HepG2 (cell line): ENCODE measurements around the gene CPM. TPM values are rescaled to one million over a fixed set of nuclear protein-coding genes. Genes with fewer than 3 reads are reported as not detected.

Experiments
- ATAC-seq: fragments of 200-7000 bp; cut with Tn5 transposase; 3 replicates; pipeline ENCODE4 v1.9.1; 2020; ENCODE audit warnings: mild to moderate bottlenecking, moderate library complexity
- BruUV-seq: library from RNA; stranded (reverse); fragments of 400-500 nt; replicated peaks from 2 replicates; lab custom pipeline; 2021; lab: Mats Ljungman, UMichigan
- CTCF ChIA-PET: fragments of 300-600 bp; formaldehyde crosslinking; extraction: SDS; loops from one replicate; lab custom pipeline; 2021; ENCODE audit warnings: low total read pairs, inconsistent platforms, low intra/inter-chr PET ratio; lab: Yijun Ruan, JAX
- POLR2A ChIA-PET: fragments of 350-600 bp; sonication (Branson Sonifier 250); formaldehyde crosslinking; loops from one replicate; lab custom pipeline; 2020; ENCODE audit warnings: antibody characterized with exemption, inconsistent platforms; lab: Yijun Ruan, JAX
- DNase-seq: peaks from one replicate; pipeline ENCODE4 v3.0.0-alpha.2; 2015; ENCODE audit warnings: low spot score
- FAIRE-seq: peaks from 3 replicates; lab custom pipeline; 2011; peaks lifted over from hg19 to GRCh38; lab: Jason Lieb, UNC
- H2AFZ ChIP-seq: one replicate; pipeline ENCODE4 v1.6.1; 2011; ENCODE audit warnings: low read length, inconsistent platforms
- H3K27ac ChIP-seq: fragments of 300-600 bp; 3 replicates; pipeline ENCODE4 v1.8.0; 2011; ENCODE audit warnings: mixed run types, mild to moderate bottlenecking, mixed read lengths, low read length, inconsistent platforms; ENCODE audit not compliant: insufficient read depth; ENCODE audit errors: extremely low read length
- H3K27me3 ChIP-seq, 2 experiments: fragments of 200-600 bp in 1 of 2; 2 replicates in 1 of 2; 3 replicates in 1 of 2; pipeline versions ENCODE4 v1.6.0 to v1.8.0; 2011; ENCODE audit warnings: low read length in 2 of 2, mild to moderate bottlenecking in 2 of 2, moderate library complexity in 2 of 2, inconsistent platforms in 1 of 2; ENCODE audit not compliant: insufficient read depth in 2 of 2, control insufficient read depth in 1 of 2
- H3K36me3 ChIP-seq, 2 experiments: fragments of 200-600 bp in 1 of 2; replicated peaks in 1 of 2; 2 replicates in 1 of 2; 3 replicates in 1 of 2; pipeline versions ENCODE4 v1.5.1 to v1.8.0; 2011; ENCODE audit warnings: low read length in 2 of 2, inconsistent platforms in 1 of 2; ENCODE audit not compliant: insufficient read depth in 2 of 2, control insufficient read depth in 1 of 2
- H3K4me1 ChIP-seq: 2 replicates; pipeline ENCODE4 v1.5.1; 2012; ENCODE audit warnings: low read length, inconsistent platforms; ENCODE audit not compliant: insufficient read depth
- H3K4me2 ChIP-seq: 2 replicates; pipeline ENCODE4 v1.6.0; 2011; ENCODE audit warnings: low read depth, low read length, inconsistent platforms
- H3K4me3 ChIP-seq, 3 experiments: fragments of 200-600 bp in 1 of 3; sonication (generic), shearing (Covaris generic) in 1 of 3; replicated peaks in 1 of 3; 2 replicates each; pipeline ENCODE4 v1.5.1; 2011 to 2016; ENCODE audit warnings: low read length in 3 of 3, inconsistent platforms in 2 of 3, low read depth in 2 of 3, mild to moderate bottlenecking in 2 of 3, control low read depth in 1 of 3, mixed read lengths in 1 of 3; ENCODE audit not compliant: insufficient read depth in 1 of 3
- H3K79me2 ChIP-seq: one replicate; pipeline ENCODE4 v1.6.1; 2011; ENCODE audit warnings: low read length, inconsistent platforms; ENCODE audit not compliant: insufficient read depth
- H3K9ac ChIP-seq: 2 replicates; pipeline ENCODE4 v1.6.0; 2011; ENCODE audit warnings: mild to moderate bottlenecking, low read depth, low read length, inconsistent platforms; ENCODE audit not compliant: insufficient read depth
- H3K9me3 ChIP-seq: 2 replicates; pipeline ENCODE4 v1.5.1; 2012; ENCODE audit warnings: mild to moderate bottlenecking, low read length
- H4K20me1 ChIP-seq: 2 replicates; pipeline ENCODE4 v1.6.0; 2011; ENCODE audit warnings: inconsistent platforms, mild to moderate bottlenecking, low read length, moderate library complexity; ENCODE audit not compliant: insufficient read depth
- FOXC1 ChIP-seq: sonication (generic); formaldehyde crosslinking; IDR thresholded peaks from 2 replicates; pipeline ENCODE4 v1.8.0; 2022; ENCODE audit warnings: mild to moderate bottlenecking, missing genetic modification reagents, borderline replicate concordance
- GFI1 ChIP-seq: sonication (generic); formaldehyde crosslinking; IDR thresholded peaks from 2 replicates; pipeline ENCODE4 v1.5.0; 2020; ENCODE audit warnings: missing genetic modification reagents, mild to moderate bottlenecking, borderline replicate concordance
- MYC ChIP-seq: sonication (generic); formaldehyde crosslinking; IDR thresholded peaks from 2 replicates; pipeline ENCODE4 v1.9.0; 2021; ENCODE audit warnings: missing genetic modification reagents, borderline replicate concordance
- SMARCE1 ChIP-seq: fragments of 450-650 bp; IDR thresholded peaks from 2 replicates; pipeline ENCODE4 v1.6.1; 2017; ENCODE audit warnings: borderline replicate concordance
- SNAI1 ChIP-seq: sonication (generic); formaldehyde crosslinking; IDR thresholded peaks from 2 replicates; pipeline ENCODE4 v1.5.0; 2020; ENCODE audit warnings: mild to moderate bottlenecking, missing genetic modification reagents, borderline replicate concordance
- ZNF3 ChIP-seq: IDR thresholded peaks from 2 replicates; pipeline ENCODE4 v1.7.0; 2017; ENCODE audit warnings: inconsistent platforms
- ZNF468 ChIP-seq: sonication (generic); formaldehyde crosslinking; IDR thresholded peaks from 2 replicates; pipeline ENCODE4 v1.8.0; 2022; ENCODE audit warnings: mild to moderate bottlenecking, moderate library complexity, missing genetic modification reagents
- WGBS: methylation state at CpG from one replicate; pipeline ENCODE4 v1.1.6; 2017; ENCODE audit warnings: low lambda C conversion rate; 5-methylcytosine and 5-hydroxymethylcytosine counted together
- in situ Hi-C: cut with HindIII; loops from 2 replicates; pipeline ENCODE4 v1.10.0; 2017; ENCODE audit warnings: low pct_unique_long_range_greater_than_20kb; ENCODE audit not compliant: extremely low pct_ligation_motif_present
- intact Hi-C: fragments of 100-400 bp; cut with micrococcal nuclease; formaldehyde crosslinking; loops from one replicate; pipeline ENCODE4 v1.10.0; 2022; ENCODE audit not compliant: unreplicated experiment
- polyA plus RNA-seq, 8 experiments: library from polyadenylated mRNA; depleted of rRNA in 3 of 8; stranded (reverse) in 7 of 8; unstranded in 1 of 8; fragments of >200 nt; fragmentation: Illumina TruSeq in 4 of 8; extraction: Trizol in 4 of 8; gene quantifications; 2 replicates each; pipeline versions ENCODE4 v1.2.1 to v1.2.3, GENCODE V29; 2011 to 2016; ENCODE audit warnings: low read depth in 4 of 8, missing spikeins in 1 of 8, mixed read lengths in 1 of 8; ENCODE audit not compliant: insufficient read depth in 1 of 8
- total RNA-seq, 5 experiments: library from RNA; depleted of rRNA; stranded (reverse); fragments of >200 nt; fragmentation: Illumina TruSeq; extraction: Trizol; gene quantifications; 2 replicates each; pipeline ENCODE4 v1.2.3, GENCODE V29; 2016; ENCODE audit warnings: low read depth in 1 of 5
- TF ChIP-seq, protein P1 (sequence below): sonication (generic); formaldehyde crosslinking; IDR thresholded peaks from 2 replicates; pipeline ENCODE4 v1.4.0; 2020; ENCODE audit warnings: missing genetic modification reagents
- TF ChIP-seq, protein P2 (sequence below): sonication (generic); formaldehyde crosslinking; IDR thresholded peaks from 2 replicates; pipeline ENCODE4 v1.4.0; 2020; ENCODE audit warnings: missing genetic modification reagents
- TF ChIP-seq, protein P3 (sequence below): sonication (generic); formaldehyde crosslinking; IDR thresholded peaks from 2 replicates; pipeline ENCODE4 v1.4.0; 2020; ENCODE audit warnings: missing genetic modification reagents, borderline replicate concordance
- TF ChIP-seq, protein P4 (sequence below): sonication (generic); formaldehyde crosslinking; IDR thresholded peaks from 2 replicates; pipeline ENCODE4 v1.8.0; 2023; ENCODE audit warnings: mild to moderate bottlenecking, missing genetic modification reagents

The CPM gene
- total and polyA plus RNA-seq, 2 of the 13 experiments (the other 11 are each of a cell fraction or from before 2014, with no cell fraction given), result not detected

DNA sequence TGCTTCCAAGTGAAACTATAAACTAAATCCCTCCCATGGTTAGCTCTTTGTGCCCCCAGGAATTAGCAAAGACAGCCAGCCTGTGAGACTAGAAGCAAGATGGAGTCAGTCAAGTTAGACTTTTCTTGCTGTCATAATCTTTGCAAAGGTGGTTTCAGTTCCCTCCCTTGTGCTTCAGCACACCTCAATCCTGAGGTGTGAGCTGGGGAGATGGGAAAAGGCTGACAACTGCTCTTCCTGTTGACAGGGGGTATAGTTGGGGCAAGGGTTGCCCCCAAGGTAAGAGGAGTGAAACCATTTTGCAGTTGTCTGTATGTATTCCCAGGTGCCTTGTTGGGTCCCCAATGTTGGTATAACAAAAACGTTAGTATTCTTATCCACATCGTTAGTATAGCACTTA, 12.3 kb upstream of the CPM start:
- Histone ChIP-seq H3K4me3 (no peak overlapping the region), H3K4me2 (no peak overlapping the region), H3K27me3 (no peaks in the 10 kb centered on the region), H3K9ac (no peak overlapping the region), H3K27ac (no peak overlapping the region), H3K9me3 (no peaks in the 10 kb centered on the region), H2AFZ (no peak overlapping the region), H3K36me3 (no peaks in the 10 kb centered on the region), H4K20me1 (no peaks in the 10 kb centered on the region), H3K4me1 (peaks cover 25% of the 10 kb centered on the region), H3K79me2 (no peaks in the 10 kb centered on the region)
- no peak for DNase-seq
- FAIRE-seq, result no peak
- no TSS peak for BruUV-seq
- WGBS, result 42% methylated on average over 2 of the region's 2 CpGs
- ChIA-PET POLR2A (no interaction called here), CTCF (no interaction called here)
- intact Hi-C loops, result loop anchor here (10.0 kb wide), 1 partner anchor 130 kb away; no protein-coding TSS in a partner anchor
- TF ChIP-seq SMARCE1 (no peak), MYC (CRISPR knock-in tag) (no peak), ZNF3 (CRISPR knock-in tag) (no peak), GFI1 (CRISPR knock-in tag) (no peak), FOXC1 (CRISPR knock-in tag) (no peak), ZNF468 (CRISPR knock-in tag) (no peak), SNAI1 (CRISPR knock-in tag) (no peak)
- TF ChIP-seq, protein P1, sequence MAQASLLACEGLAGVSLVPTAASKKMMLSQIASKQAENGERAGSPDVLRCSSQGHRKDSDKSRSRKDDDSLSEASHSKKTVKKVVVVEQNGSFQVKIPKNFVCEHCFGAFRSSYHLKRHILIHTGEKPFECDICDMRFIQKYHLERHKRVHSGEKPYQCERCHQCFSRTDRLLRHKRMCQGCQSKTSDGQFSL (CRISPR knock-in tag), result no peak
- TF ChIP-seq, protein P2, sequence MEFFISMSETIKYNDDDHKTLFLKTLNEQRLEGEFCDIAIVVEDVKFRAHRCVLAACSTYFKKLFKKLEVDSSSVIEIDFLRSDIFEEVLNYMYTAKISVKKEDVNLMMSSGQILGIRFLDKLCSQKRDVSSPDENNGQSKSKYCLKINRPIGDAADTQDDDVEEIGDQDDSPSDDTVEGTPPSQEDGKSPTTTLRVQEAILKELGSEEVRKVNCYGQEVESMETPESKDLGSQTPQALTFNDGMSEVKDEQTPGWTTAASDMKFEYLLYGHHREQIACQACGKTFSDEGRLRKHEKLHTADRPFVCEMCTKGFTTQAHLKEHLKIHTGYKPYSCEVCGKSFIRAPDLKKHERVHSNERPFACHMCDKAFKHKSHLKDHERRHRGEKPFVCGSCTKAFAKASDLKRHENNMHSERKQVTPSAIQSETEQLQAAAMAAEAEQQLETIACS (CRISPR knock-in tag), result no peak
- TF ChIP-seq, protein P3, sequence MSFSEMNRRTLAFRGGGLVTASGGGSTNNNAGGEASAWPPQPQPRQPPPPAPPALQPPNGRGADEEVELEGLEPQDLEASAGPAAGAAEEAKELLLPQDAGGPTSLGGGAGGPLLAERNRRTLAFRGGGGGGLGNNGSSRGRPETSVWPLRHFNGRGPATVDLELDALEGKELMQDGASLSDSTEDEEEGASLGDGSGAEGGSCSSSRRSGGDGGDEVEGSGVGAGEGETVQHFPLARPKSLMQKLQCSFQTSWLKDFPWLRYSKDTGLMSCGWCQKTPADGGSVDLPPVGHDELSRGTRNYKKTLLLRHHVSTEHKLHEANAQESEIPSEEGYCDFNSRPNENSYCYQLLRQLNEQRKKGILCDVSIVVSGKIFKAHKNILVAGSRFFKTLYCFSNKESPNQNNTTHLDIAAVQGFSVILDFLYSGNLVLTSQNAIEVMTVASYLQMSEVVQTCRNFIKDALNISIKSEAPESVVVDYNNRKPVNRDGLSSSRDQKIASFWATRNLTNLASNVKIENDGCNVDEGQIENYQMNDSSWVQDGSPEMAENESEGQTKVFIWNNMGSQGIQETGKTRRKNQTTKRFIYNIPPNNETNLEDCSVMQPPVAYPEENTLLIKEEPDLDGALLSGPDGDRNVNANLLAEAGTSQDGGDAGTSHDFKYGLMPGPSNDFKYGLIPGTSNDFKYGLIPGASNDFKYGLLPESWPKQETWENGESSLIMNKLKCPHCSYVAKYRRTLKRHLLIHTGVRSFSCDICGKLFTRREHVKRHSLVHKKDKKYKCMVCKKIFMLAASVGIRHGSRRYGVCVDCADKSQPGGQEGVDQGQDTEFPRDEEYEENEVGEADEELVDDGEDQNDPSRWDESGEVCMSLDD (CRISPR knock-in tag), result no peak
- TF ChIP-seq, protein P4, sequence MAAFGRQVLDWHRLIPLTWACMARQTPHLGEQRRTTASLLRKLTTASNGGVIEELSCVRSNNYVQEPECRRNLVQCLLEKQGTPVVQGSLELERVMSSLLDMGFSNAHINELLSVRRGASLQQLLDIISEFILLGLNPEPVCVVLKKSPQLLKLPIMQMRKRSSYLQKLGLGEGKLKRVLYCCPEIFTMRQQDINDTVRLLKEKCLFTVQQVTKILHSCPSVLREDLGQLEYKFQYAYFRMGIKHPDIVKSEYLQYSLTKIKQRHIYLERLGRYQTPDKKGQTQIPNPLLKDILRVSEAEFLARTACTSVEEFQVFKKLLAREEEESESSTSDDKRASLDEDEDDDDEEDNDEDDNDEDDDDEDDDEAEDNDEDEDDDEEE (CRISPR knock-in tag), result no peak
- in situ Hi-C loops, result no loop called here
- no peak for ATAC-seq
